ENCODE data around the gene ATG16L1.

ATG16L1 gene

DNA sequence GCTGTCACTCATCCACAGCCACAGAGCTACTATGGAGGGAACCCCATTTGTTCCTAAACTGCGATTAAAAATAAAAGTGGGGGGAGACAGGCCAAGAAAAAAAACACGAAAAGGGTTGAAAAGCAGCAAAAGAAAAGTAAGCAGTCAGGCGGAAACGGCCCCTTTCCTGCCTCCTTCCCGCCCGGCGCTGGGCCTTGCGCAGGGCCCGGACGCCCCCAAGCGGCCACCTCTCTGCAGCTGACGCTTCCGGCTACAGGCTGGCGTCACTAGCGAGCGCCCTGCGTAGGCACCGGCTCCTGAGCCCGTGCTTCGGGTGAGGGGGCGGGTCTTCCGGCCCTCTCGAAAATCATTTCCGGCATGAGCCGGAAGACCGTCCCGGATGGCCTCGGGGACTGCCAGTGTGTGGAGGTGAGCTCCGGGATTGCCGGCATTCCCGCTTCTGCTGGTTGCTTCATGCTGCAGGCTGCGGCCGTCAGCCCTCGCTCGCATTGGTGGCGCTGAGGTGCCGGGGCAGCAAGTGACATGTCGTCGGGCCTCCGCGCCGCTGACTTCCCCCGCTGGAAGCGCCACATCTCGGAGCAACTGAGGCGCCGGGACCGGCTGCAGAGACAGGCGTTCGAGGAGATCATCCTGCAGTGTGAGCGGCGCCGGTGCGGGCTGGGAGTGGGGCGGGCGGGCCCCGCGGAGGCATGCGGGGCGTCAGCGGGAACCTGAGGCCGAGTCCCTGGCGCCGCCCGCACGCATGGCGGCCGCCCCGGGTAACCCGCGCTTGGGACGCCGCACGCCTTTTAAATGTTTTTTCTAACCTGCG is at the start of gene ATG16L1:
Gene ATG16L1 (plus strand): TSS at position 368 of the 811 bp plus-strand sequence. CDS start 155 bp downstream, at position 523.
- DNase-seq (ENCODE audit: extremely low read depth in 1 of 2, low read depth in 1 of 2), result peak; percentile 90 to 94

DNA sequence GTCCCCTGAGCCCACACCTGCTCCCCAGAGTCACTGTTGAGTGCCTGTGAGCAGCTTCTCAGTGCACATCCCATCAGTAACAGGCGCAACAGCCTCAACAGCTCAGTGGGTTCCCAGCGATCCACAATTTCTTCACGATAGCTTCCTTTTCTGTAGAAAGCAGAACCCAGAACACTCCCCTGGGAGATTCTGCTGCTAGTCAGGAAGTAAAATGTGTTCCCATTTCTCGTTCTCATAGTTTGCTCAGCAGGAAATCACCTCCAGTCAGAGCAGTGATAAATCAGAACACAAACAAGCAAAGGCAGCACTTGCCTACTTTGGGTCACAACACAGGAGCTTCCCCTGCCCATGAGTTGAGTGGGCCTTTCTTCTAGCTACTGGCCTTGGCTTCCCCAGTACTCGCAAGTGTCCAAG is 48.9 kb upstream of the ATG16L1 start:
- no peak for DNase-seq (ENCODE audit: extremely low read depth in 1 of 2, low read depth in 1 of 2)

DNA sequence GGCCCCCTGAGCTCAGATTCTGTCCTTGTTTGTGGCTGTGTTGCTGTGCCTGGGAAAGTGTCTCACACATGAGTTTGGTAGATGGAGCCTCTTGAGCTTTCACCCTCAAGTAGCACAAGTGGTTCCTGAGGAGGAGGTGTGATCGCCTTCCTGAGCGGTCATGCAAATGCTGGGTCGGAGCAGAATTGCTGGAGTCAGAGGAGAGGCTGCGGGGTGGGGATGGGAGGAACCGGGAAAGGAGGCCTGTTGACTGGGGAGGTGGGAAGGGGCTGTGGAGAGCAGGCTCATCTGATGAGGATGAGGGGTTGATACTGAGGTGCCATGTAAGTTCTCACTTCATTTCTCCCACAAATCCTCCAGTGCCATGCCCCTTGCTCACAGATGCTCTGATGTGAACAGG is 48.4 kb upstream of the ATG16L1 start:
- DNase-seq (ENCODE audit: extremely low read depth in 1 of 2, low read depth in 1 of 2), result no peak

DNA sequence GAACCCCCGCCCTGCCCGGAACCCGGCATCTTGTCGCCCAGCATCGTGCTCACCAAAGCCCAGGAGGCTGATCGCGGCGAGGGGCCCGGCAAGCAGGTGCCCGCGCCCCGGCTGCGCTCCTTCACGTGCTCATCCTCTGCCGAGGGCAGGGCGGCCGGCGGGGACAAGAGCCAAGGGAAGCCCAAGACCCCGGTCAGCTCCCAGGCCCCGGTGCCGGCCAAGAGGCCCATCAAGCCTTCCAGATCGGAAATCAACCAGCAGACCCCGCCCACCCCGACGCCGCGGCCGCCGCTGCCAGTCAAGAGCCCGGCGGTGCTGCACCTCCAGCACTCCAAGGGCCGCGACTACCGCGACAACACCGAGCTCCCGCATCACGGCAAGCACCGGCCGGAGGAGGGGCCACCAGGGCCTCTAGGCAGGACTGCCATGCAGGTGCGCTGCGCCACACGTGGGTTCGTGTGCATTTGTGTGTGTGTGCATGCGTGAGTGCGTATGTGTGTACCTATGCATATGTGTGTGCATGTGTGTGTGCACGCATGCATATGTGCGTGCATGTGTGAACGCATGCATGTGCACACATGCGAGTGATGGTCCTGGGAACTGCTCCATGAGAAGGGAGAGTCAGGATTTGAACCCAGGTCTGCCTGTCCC is 47.1 kb upstream of the ATG16L1 start:
- DNase-seq (ENCODE audit: extremely low read depth in 1 of 2, low read depth in 1 of 2), result no peak

DNA sequence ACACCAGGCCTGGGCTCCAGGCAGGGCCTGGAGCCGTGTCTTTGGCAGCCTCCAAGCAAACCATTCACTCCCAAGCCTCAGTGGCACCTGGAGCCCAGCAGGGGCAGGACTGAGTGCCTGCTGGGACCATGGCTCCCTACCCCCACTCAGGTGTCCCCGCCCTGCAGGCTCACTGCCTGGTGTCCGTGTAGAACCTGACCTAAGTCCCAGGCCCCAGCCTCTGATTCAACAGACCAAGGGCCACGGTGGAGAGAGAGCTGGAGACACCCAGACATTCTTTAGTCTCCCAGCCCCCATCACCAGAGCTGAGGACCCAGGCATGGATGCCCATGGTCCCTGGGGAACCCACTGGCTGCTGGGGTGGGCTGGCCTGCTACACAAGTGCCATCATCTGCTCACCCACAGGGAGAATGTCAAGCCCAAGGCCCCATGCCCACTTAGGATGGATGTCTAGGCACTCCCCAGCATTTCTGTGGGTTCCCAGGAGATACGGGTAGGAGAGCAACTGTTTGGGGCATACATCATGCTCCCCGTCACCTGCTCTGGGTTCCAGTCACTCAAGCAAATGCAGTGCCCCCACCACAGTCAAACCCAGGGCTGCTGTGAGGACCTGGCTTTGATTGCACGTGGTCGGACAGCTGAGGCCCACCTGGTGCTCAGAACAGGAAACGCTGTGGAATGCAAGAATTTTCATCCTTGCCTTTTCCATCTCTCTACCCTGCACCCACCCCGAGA is 42.9 kb upstream of the ATG16L1 start:
- DNase-seq (ENCODE audit: extremely low read depth in 1 of 2, low read depth in 1 of 2), result no peak

DNA sequence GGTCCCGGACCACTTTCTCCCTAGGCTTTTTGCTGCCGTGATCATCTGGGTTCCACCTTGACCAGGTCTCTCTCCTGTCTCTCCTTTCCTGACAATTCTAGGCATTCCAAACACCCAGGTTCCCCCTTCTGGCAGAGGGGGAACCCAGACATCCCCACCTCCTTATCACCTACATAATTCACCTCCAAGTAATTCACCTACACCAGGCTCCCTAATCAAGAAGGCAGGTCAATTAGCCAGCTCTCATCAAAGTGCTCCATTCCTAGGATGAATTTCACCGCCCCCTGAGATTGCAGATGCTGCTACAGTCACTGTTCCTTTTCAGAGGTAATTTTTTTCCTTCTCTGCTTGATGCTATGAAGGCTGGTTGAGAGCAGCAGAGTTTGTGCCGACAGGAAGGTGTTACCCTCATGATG is 42.3 kb upstream of the ATG16L1 start:
- DNase-seq (ENCODE audit: extremely low read depth in 1 of 2, low read depth in 1 of 2), result no peak

DNA sequence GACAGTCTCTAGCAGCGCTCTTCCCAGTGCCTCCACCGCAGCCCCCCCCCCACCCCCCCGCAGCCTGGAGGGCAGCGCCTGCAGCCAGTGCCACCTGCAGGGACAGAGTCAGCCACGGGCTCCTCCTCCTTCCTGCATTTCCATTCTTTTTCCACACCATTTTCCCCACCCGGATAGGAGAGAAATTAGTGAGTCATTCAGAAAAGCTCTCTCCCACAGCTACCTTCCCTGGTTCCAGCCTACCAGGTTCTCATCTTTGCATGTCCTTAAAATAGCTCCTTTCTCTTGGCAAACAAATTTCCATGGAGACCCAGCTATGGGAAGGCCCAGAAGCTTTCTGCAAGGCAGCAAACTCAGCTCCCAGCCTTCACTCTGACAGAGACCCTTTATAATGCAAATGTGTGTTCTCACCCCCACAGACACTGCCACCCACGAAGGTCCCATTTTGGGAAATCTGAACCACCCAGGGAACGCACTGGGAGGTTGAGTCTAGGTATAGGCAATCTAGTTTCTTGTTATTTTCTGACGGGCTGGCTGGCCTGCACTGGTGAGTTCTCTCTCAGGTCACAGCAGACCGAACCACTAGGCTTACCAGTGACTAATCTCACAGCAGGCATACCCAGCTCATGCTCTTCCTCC is 41.8 kb upstream of the ATG16L1 start:
- no peak for DNase-seq (ENCODE audit: extremely low read depth in 1 of 2, low read depth in 1 of 2)

DNA sequence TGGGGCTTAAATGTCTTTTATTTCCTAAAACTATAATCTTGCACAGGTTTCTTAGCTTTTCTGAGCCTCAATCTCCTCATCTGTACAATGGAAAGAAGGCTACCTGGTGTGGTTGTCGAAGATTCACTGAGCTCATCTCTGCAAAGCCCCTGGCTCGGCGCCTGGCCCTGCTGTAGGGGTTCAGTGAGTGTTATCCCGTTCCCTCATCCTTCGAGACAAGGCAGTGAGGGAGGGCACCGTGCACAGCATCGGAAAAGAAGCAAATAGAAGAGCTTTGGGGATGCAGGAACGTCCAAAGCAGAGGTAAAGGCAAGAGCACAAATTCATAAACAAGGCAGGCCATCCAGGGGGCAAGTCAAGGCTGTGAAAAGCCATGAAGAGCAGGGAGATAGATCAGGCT is 41.2 kb upstream of the ATG16L1 start:
- DNase-seq (ENCODE audit: extremely low read depth in 1 of 2, low read depth in 1 of 2), result no peak

DNA sequence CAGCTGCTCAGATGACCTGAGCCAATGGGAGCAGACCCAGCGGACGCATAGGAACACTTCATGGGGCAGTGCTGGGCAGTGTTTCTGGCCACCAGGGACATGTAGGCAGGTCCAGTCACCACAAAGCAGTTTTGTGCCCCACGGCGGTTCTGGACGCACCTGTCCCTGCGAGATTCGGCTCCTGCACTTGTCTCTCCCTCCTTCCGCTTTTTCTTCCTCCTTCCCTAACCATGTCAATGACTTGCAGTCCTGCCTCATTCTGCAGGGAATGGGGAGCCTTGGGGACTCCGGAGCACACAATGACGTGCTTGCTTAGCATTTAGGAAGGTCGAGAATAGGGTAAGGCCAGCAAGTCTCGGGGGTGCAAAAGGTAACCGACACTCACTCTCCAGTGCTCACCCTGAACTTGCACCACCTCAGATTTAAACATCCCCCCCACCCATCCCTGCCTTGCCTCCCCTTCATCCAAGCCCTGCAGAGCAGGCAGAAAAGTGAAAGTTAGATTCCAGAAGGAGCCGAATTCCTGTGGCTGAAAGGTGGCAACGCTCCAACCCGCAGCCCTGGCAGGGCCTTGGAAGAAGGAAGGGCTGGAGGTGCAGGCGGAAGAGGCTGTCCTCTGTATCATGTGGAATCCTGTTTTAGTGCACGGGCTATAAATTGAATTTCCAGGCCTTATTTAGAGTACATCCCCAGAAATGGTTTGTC is 40.5 kb upstream of the ATG16L1 start:
- DNase-seq (ENCODE audit: extremely low read depth in 1 of 2, low read depth in 1 of 2), result no peak

DNA sequence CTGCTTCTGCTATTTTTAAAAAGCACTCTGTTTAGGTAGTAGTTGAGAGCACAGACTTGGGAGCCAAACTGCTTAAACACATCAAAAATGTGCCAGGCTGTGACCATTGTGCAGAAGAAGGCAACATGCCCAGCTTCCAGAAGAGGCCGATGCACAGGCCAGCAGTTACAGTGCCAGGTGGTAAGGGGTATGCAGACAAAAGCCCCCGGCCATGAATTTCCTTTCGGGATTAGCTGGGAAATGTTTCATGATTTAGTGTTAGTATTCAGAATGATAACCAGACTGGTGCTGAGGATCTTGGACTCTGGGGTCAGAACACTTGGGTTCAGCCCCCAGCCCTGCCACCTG is 40.0 kb upstream of the ATG16L1 start:
- no peak for DNase-seq (ENCODE audit: extremely low read depth in 1 of 2, low read depth in 1 of 2)

DNA sequence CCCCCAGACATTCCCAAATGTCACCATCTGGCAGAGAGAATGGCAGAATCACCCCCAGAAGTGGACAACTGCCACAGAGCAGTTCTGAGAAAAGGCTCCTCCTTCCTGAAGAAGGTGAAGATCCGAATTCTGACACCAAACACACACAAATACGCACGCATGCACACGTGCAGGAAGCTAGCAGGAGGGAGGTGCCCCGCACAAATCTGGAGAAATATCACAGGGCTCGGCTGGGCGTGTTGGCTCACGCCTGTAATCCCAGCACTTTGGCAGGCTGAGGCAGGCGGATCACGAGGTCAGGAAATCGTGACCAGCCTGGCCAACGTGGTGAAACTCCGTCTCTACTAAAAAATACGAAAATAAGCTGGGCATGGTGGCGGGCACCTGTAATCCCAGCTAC is 38.5 kb upstream of the ATG16L1 start:
- DNase-seq (ENCODE audit: extremely low read depth in 1 of 2, low read depth in 1 of 2), result no peak

DNA sequence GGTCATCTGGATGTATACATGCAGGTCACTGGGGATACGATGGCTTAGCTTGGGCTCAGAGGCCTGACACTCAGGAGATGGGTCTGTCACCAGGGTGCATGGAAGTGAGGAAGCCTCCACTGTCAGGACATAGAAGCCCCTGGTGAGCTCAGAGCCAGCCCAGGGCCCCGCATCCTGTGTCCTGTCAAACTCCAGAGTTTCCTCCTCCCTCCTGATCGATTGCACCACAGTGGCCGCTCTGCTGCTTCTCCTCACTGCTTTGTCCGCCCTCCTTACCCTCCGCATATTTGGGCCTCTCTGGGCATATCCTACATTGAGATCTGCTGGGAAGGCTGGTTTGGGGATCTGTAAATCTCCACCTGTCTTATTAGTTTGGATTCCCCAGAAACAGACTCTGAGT is 37.5 kb upstream of the ATG16L1 start:
- no peak for DNase-seq (ENCODE audit: extremely low read depth in 1 of 2, low read depth in 1 of 2)

DNA sequence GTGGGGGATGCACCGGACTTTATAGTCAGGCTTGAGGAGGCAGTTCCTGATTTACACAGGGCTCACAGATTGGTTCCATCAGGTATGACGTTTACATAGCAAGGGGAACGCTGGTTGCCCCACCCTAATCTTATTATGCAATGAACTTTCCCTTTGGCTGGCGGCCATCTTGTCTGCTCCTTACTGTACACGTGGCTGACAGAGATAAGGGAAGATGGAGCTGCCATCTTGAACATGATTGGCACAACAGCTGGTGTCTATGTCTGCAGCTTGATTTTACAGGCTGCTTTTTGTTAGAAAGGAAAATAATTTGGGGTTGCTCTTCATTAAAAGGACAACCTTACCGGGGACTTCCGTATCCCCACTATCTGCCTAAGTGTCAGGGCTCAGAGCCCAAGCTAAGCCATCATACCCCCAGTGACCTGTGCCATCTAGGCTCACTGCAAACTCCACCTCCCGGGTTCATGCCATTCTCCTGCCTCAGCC is 33.5 kb upstream of the ATG16L1 start:
- no peak for DNase-seq (ENCODE audit: extremely low read depth in 1 of 2, low read depth in 1 of 2)

DNA sequence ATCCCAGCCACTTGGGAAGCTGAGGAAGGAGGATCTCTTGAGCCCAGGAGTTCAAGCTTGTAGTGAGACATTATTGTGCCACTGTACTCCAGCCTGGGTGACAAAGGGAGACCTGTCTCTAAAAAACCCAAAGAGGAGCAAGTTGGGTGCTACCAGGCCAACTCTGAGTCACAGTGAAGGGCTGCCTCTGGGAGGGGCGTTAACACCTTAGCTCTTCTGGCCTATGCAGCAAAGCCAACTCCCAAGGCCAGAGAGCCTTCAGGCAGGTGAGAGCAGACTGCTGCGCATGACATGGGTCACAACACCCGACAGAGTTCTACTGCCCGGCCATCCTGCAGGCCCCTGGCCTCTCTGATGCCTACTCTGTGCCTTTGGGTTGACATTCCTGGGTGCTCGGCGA is 32.6 kb upstream of the ATG16L1 start:
- no peak for DNase-seq (ENCODE audit: extremely low read depth in 1 of 2, low read depth in 1 of 2)

DNA sequence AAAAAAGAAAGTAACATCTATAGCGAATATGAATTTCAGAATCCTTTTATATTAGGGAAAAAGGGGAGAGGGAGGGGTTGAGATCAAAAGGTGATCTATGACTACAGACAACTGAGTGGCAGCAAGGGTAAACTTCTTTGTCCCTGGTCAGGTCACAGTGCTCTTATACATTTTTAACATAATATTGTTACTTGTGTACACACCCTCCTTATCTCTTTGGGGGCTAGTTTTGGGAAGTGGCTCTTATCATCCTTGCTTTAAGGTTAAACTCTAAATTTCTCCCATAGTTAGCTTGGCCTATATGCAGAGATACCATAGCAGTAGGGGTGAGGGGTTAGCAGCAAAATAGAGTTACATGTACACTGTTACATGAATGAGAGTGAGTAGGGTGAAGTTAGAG is 31.6 kb upstream of the ATG16L1 start:
- no peak for DNase-seq (ENCODE audit: extremely low read depth in 1 of 2, low read depth in 1 of 2)

DNA sequence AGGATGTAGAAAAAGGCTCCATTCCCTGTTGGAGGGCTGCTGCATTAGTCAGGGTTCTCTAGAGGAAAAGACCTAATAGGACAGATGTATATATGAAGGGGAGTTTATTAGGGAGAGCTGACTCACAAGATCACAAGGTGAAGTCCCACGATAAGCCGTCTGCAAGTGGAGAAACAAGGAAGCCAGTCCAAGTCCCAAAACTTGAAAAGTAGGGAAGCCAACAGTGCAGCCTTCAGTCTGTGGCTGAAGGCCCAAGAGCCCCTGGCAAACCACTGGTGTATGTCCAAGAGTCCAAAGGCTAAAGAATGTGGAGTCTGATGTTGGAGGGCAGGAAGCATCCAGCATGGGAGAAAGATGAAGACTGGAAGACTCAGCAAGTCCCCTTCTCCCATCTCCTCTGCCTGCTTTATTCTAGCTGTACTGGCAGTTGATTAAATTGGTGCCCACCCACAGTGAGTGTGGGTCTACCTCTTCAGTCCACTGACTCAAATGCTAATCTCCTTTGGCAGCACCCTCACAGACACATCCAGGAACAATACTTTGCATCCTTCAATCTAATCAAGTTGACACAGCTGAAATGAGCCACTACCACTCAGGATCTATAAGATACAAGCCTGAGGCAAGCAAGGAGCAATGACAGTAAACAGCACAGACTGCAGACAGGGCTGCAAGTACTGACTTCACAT is 30.0 kb upstream of the ATG16L1 start:
- DNase-seq (ENCODE audit: extremely low read depth in 1 of 2, low read depth in 1 of 2), result no peak

DNA sequence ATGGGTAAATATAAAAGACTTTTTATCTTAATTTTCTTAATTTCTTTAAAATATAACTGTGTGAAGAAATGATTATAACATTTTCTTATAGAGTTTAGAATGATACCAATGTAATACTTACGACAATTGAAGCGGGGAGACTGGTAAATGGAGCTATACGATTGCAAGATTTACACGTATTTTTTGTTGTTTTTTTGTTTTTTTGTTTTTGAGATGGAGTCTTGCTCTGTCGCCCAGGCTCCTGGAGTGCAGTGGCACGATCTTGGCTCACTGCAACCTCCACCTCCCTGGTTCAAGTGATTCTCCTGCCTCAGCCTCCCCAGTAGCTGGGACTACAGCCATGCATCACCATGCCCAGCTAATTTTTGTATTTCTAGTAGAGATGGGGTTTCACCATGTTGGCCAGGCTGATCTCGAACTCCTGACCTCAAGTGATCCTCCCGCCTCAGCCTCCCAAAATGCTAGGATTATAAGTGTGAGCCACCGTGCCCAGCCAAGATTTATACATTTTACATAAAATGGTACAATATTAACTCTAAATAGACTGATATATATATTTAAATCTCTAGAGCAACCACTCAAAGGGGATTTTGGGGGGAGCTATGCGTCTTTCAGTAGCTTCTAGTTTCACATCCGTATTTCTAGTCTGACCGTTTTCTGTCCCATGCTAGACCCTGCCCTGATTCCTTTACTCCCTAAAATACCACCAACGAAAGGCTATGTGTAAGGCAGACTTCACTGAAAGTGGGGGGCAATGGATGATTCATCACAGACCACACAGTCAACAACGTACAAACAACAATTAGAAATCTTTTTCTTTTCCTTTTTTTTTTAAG is 28.2 kb upstream of the ATG16L1 start:
- DNase-seq (ENCODE audit: extremely low read depth in 1 of 2, low read depth in 1 of 2), result no peak

DNA sequence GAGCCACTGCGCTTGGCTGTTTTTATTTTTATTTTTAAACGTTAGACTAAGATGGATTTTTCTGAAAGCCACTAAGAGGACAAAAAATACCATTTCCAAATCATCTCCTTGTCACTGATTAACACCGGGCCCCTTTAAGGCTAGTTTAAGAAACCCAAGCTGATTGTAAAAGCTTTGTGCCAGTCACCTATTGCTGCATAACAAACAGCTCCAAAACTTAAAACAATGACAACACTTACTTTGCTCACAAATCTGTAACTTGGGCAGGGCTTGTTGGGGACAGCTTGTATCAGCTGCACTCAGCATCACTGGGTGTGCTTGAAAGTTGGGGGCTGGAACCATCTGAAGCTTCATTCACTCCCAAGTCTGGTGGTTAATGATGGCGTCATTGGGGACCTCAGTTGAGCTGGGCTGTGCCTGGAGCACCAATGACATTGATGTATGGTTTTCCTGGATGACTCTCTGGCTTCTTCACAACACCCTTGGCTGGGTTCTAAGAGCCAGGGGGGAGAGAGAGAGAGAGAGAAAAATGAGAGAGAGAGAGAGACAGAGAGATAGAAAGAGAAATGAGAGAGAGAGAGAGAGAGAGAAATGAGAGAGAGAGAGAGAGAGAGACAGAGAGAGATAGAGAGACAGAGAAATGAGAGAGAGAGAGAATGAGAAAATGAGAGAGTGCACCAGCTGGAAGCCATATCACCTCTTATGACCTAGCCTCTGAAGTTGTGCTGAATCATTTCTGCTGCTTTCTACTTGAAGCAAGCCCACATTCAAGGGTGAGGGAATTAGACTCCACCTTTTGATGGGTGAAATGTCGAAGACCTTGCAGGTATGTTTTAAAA is 26.0 kb upstream of the ATG16L1 start:
- no peak for DNase-seq (ENCODE audit: extremely low read depth in 1 of 2, low read depth in 1 of 2)

All from stimulated activated CD8-positive, alpha-beta memory T cell treated with anti-CD3 and anti-CD28 coated beads, Interleukin-7, amount 100 ng/mL, for 48 hours (primary cell).